BJ (cell line): Measurements from ENCODE around the gene CALHM5. TPM values are rescaled to one million over a fixed set of nuclear protein-coding genes. Genes with fewer than 3 reads are reported as not detected.

Experiments
- CTCF ChIA-PET: fragments of 350-600 bp; formaldehyde crosslinking; extraction: SDS; loops from one replicate; lab custom pipeline; 2021; ENCODE audit warnings: antibody characterized with exemption, inconsistent platforms; lab: Yijun Ruan, JAX
- POLR2A ChIA-PET: fragments of 300-600 bp; sonication (Branson Sonifier 250); formaldehyde crosslinking; extraction: SDS; loops from one replicate; lab custom pipeline; 2021; ENCODE audit warnings: antibody characterized with exemption; lab: Charles Lee
- DNase-seq: peaks from one replicate; pipeline ENCODE4 v3.0.0-alpha.2; 2011; ENCODE audit warnings: low read depth
- H3K27me3 ChIP-seq: 2 replicates; pipeline ENCODE4 v1.6.0; 2011; ENCODE audit warnings: low read length; ENCODE audit not compliant: control insufficient read depth, insufficient read depth
- H3K36me3 ChIP-seq: 2 replicates; pipeline ENCODE4 v1.5.1; 2011; ENCODE audit warnings: low read length; ENCODE audit not compliant: control insufficient read depth, insufficient read depth
- H3K4me3 ChIP-seq: 2 replicates; pipeline ENCODE4 v1.5.1; 2011; ENCODE audit warnings: low read depth, mild to moderate bottlenecking, control low read depth, low read length
- CTCF ChIP-seq: IDR thresholded peaks from 2 replicates; pipeline ENCODE4 v1.5.1; 2011; ENCODE audit warnings: low read depth, mild to moderate bottlenecking, control low read depth, inconsistent platforms, low read length, moderate library complexity; ENCODE audit not compliant: insufficient read depth
- polyA plus RNA-seq: library from polyadenylated mRNA; depleted of rRNA; stranded (reverse); fragments of >200 nt; gene quantifications from 2 replicates; pipeline ENCODE4 v1.2.3, GENCODE V29; 2011

The CALHM5 gene
- polyA plus RNA-seq, 1 experiment, result 4.4 TPM

- Histone ChIP-seq H3K27me3 (no peaks in the 10 kb centered on the region), H3K4me3 (no peak overlapping the region), H3K36me3 (no peaks in the 10 kb centered on the region)
- DNase-seq, result no peak
- ChIA-PET CTCF (no interaction called here), POLR2A (no interaction called here)
- no peak for TF ChIP-seq CTCF
Measured at GRCh38 chr6:116475141-116475540, 36.3 kb upstream of the CALHM5 start.

DNA sequence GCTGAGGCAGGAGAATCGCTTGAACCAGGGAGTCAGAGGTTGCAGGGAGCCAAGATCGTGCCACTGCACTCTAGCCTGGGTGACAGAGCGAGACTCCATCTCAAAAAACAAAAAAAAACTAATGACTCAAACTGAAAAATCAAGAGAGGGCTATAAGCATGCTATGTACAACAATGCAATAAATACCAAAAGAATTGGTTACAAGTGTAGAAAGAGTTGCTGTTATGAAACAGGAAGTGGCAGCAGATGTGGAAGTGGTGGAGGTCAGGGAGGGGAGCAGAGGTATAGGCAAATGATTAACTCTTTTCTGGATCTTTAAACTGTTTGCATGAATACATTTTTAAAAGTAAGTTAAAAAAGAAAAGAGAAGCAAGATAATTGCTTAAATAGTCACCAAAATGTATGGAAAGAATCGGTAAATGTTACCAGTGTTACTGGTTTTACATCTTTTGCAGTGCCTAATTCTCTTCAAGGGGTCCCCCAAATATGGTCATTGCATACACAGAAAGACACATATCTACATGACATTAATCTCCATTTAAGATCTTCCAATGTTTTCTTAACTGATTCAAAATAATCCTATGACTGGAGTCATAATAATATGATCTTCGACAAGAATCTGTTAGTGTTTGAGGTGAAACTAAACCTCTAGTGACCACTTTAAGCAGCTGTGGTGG is 35.3 kb upstream of the CALHM5 start:
- Histone ChIP-seq H3K27me3 (no peaks in the 10 kb centered on the region), H3K4me3 (no peak overlapping the region), H3K36me3 (no peaks in the 10 kb centered on the region)
- ChIA-PET POLR2A (no interaction called here), CTCF (no interaction called here)
- no peak for DNase-seq
- TF ChIP-seq CTCF, result no peak

DNA sequence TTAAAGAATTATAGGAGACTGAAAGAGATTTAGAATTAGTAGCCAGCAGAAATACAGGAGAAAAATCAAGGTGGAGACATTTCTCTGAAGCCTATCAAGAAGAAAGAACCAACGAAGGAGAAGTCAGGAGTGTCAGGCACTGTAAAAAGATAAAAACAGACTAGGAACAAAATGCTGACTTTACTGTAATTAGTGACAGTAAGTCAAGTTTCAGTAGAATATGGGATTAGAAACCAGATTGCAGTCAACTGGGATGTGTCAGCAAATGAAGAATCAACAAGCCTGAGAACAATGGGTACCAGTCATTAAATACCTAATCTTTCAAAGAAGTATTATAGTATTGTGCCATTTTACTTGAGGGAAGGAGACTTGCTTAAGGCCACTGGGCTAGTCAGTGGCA is 28.7 kb upstream of the CALHM5 start:
- no peaks in the 10 kb centered on the region; the same call in 1 of the 2 replicates for H3K27me3 ChIP-seq
- no peak overlapping the region for H3K4me3 ChIP-seq
- no peak for TF ChIP-seq CTCF
- POLR2A ChIA-PET, result no interaction called here
- CTCF ChIA-PET, result no interaction called here
- DNase-seq, result no peak
- no peaks in the 10 kb centered on the region for H3K36me3 ChIP-seq

- ChIA-PET CTCF (interaction anchor here (0.8 kb wide), 1 partner anchor 19 kb away, joined by 3 read pairs; no protein-coding TSS in a partner anchor), POLR2A (no interaction called here)
- TF ChIP-seq CTCF, result no peak
- Histone ChIP-seq H3K4me3 (no peak overlapping the region), H3K36me3 (no peaks in the 10 kb centered on the region), H3K27me3 (no peaks in the 10 kb centered on the region; the same call in 1 of the 2 replicates)
- no peak for DNase-seq
Measured at GRCh38 chr6:116483616-116484015, 27.8 kb upstream of the CALHM5 start.

DNA sequence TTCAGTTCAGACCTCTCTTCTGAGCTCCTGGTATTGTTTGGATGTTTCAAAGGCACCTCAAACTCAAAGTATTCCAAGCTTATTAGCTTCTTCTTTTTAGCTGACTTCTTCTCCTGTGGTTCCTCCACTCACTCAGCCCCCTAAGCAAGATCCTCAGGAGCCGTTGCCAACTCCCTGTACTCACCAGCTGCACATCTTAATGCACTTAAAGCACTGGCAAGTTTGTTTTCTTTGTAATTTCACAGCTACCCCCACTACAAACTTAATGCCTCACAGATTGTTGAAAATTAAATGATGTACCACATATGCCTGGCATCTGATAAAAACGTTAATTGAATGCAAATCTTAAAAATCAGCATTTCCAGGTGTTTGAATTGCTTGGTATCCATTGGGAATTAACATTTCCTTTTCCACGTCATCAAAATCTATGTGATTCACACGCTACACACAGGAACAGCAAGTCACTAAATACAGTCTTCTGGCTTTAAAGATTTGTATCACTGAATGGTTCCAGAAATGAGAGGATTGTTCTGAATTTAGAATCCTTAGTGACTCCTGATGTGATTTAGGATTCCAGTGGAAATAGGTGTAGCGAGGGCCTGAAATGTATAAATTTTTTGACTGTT is 25.8 kb upstream of the CALHM5 start:
- ChIA-PET CTCF (no interaction called here), POLR2A (interaction anchor here (0.5 kb wide), 1 partner anchor 38 kb away, joined by 3 read pairs; no protein-coding TSS in a partner anchor)
- no peak for TF ChIP-seq CTCF
- no peak for DNase-seq
- no peak overlapping the region for H3K4me3 ChIP-seq
- no peaks in the 10 kb centered on the region; the same call in 1 of the 2 replicates for H3K27me3 ChIP-seq
- H3K36me3 ChIP-seq, result no peaks in the 10 kb centered on the region
